NB4 (cell line): Measurements from ENCODE around the gene NXNL1.

ENCODE experiments used
- MAX ChIP-seq: IDR thresholded peaks from 2 replicates; pipeline ENCODE4 v1.6.1; 2011; ENCODE audit warnings: low read depth, low read length
- MYC ChIP-seq: IDR thresholded peaks from 2 replicates; pipeline ENCODE4 v1.6.1; 2011; ENCODE audit warnings: low read depth, low read length
- POLR2A ChIP-seq: IDR thresholded peaks from 2 replicates; pipeline ENCODE4 v1.6.1; 2011; ENCODE audit warnings: mild to moderate bottlenecking; ENCODE audit not compliant: insufficient read length; ENCODE audit errors: extremely low read depth
- TF ChIP-seq, protein P1 (sequence below): IDR thresholded peaks from one replicate; pipeline ENCODE4 v1.5.1; 2012; ENCODE audit warnings: low read depth, low read length

DNA sequence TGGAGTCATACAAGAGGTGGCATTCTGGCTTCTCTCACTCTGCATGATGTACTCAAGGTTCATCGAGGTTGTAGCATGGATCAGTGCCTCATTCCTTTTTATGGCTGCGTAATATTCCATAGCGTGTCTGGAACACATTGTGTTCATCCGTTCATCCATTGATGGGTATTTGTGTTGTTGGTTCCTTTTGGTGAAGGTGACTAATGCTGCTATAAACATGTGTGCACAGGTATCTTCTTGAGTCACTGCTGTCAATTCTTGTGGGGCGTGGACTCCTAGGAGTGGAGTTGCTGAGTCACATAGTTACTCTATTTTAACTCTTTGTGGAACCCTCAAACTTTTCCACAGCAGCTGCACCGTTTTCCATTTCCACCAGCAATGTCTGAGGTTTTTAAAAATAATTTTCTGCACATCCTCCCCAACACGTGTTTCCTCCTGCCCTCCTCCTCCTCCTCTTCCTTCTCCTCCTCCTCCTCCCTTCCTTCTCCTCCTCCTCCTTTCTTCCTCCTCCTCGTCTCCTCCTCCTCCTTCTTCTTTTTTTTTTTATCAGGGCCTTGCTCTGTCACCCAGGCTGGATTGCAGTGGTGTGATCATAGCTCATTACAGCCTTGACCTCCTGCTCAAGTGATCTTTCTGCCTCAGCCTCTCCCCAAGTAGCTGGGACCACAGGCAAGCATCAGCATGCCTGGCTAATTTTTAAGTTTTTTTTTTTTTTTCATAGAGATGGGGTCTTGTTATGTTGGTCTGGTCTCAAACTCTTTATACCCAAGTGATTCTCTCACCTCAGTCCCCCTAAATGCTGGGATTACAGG, 10.3 kb downstream of the NXNL1 start:
- no peak for TF ChIP-seq POLR2A
- TF ChIP-seq, protein P1, sequence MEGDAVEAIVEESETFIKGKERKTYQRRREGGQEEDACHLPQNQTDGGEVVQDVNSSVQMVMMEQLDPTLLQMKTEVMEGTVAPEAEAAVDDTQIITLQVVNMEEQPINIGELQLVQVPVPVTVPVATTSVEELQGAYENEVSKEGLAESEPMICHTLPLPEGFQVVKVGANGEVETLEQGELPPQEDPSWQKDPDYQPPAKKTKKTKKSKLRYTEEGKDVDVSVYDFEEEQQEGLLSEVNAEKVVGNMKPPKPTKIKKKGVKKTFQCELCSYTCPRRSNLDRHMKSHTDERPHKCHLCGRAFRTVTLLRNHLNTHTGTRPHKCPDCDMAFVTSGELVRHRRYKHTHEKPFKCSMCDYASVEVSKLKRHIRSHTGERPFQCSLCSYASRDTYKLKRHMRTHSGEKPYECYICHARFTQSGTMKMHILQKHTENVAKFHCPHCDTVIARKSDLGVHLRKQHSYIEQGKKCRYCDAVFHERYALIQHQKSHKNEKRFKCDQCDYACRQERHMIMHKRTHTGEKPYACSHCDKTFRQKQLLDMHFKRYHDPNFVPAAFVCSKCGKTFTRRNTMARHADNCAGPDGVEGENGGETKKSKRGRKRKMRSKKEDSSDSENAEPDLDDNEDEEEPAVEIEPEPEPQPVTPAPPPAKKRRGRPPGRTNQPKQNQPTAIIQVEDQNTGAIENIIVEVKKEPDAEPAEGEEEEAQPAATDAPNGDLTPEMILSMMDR, result no peak
- TF ChIP-seq MAX, result peak; percentile 55; the same call in 1 of the 2 replicates
- TF ChIP-seq MYC, result no peak
